Endothelial cell (in vitro differentiated cells): ENCODE data around the gene TLR9. TPM values are rescaled to one million over a fixed set of nuclear protein-coding genes. Genes with fewer than 3 reads are reported as not detected.
A peak's percentile ranks its signal among the peaks of the same experiment; 100 is the strongest.
"Not testable (repeated sequence)": the region's sequence is repeated elsewhere in the genome, so short reads cannot be mapped to it uniquely, and the experiment has no call there.

Experiments used
- DNase-seq: peaks from one replicate; pipeline ENCODE4 v3.0.0; 2021; ENCODE audit warnings: low spot score
- H3K27ac Mint-ChIP-seq: one replicate; pipeline ENCODE4 v1.8.0; 2021; ENCODE audit warnings: mixed read lengths, inconsistent platforms; ENCODE audit not compliant: unreplicated experiment
- H3K27me3 Mint-ChIP-seq: one replicate; pipeline ENCODE4 v1.8.0; 2021; ENCODE audit warnings: mild to moderate bottlenecking, moderate library complexity, mixed read lengths, inconsistent platforms; ENCODE audit not compliant: unreplicated experiment
- H3K36me3 Mint-ChIP-seq: one replicate; pipeline ENCODE4 v1.8.0; 2021; ENCODE audit warnings: mild to moderate bottlenecking, low read depth, mixed read lengths, inconsistent platforms; ENCODE audit not compliant: unreplicated experiment
- H3K4me1 Mint-ChIP-seq: one replicate; pipeline ENCODE4 v1.8.0; 2021; ENCODE audit warnings: mild to moderate bottlenecking, mixed read lengths, inconsistent platforms; ENCODE audit not compliant: unreplicated experiment
- H3K4me3 Mint-ChIP-seq: one replicate; pipeline ENCODE4 v1.8.0; 2021; ENCODE audit warnings: mild to moderate bottlenecking, mixed read lengths, inconsistent platforms; ENCODE audit not compliant: unreplicated experiment
- H3K9me3 Mint-ChIP-seq: one replicate; pipeline ENCODE4 v1.8.0; 2021; ENCODE audit warnings: mixed read lengths, inconsistent platforms; ENCODE audit not compliant: unreplicated experiment
- CTCF ChIP-seq: fragments of 200-600 bp; sonication (generic); IDR thresholded peaks from one replicate; pipeline ENCODE4 v1.5.0; 2021; ENCODE audit warnings: antibody characterized with exemption; ENCODE audit not compliant: unreplicated experiment
- long read RNA-seq: library from polyadenylated mRNA; unstranded; transcript quantifications from one replicate; pipeline ENCODE4 v2.0.0, GENCODE V29; 2020; ENCODE audit not compliant: unreplicated experiment
- total RNA-seq: library from RNA; stranded (reverse); fragmentation: NEBNext Ultra II Directional; extraction: Animal tissue kit (Norgen Biotek cat#: 25700); gene quantifications from one replicate; pipeline ENCODE4 v1.2.1, GENCODE V29; 2021; ENCODE audit not compliant: unreplicated experiment

The TLR9 gene
- total RNA-seq = not detected
- long read RNA-seq = 0 reads

GRCh38 chr3:52225452-52226228, at the start of gene TLR9:
Gene TLR9, minus strand, starts transcription at chr3:52225645. Its CDS starts 116 bp downstream, at chr3:52225529.
- Mint-ChIP-seq H3K9me3 (no peaks in the 10 kb centered on the region), H3K4me3 (no peak within 1 kb of the TSS), H3K27ac (peak within 1 kb of the TSS; percentile 37), H3K36me3 (peaks cover 18% of the 10 kb centered on the region), H3K27me3 (peaks cover 30% of the 10 kb centered on the region), H3K4me1 (no peaks in the 10 kb centered on the region)
- no peak for DNase-seq
- no peak for TF ChIP-seq CTCF

GRCh38 chr3:52274781-52275180, 49.3 kb upstream of the TLR9 start:
- Mint-ChIP-seq H3K36me3 (peaks cover 18% of the 10 kb centered on the region), H3K27me3 (peaks cover 10% of the 10 kb centered on the region), H3K4me1 (peaks cover 38% of the 10 kb centered on the region), H3K27ac (peak overlapping the region; percentile 72)
- H3K9me3 Mint-ChIP-seq, H3K4me3 Mint-ChIP-seq, DNase-seq: not testable (repeated sequence)

- no peaks in the 10 kb centered on the region for H3K9me3 Mint-ChIP-seq
- no peak for DNase-seq
- H3K27ac Mint-ChIP-seq = no peak overlapping the region
- peaks cover 25% of the 10 kb centered on the region for H3K36me3 Mint-ChIP-seq
- no peak for TF ChIP-seq CTCF
- H3K4me3 Mint-ChIP-seq = no peak overlapping the region
- peaks cover 6% of the 10 kb centered on the region for H3K27me3 Mint-ChIP-seq
- peaks cover 42% of the 10 kb centered on the region for H3K4me1 Mint-ChIP-seq
Measured at GRCh38 chr3:52272831-52273230, 47.4 kb upstream of the TLR9 start.

- H3K36me3 Mint-ChIP-seq = peaks cover 25% of the 10 kb centered on the region
- not testable (repeated sequence) for DNase-seq, H3K9me3 Mint-ChIP-seq, H3K27me3 Mint-ChIP-seq, H3K27ac Mint-ChIP-seq, H3K4me3 Mint-ChIP-seq
- peaks cover 42% of the 10 kb centered on the region for H3K4me1 Mint-ChIP-seq
Measured at GRCh38 chr3:52272172-52272571, 46.7 kb upstream of the TLR9 start.

GRCh38 chr3:52270252-52270754, 44.9 kb upstream of the TLR9 start:
- Mint-ChIP-seq H3K36me3 (peaks cover 29% of the 10 kb centered on the region), H3K27ac (peak overlapping the region; percentile 40)

More at GRCh38 chr3:52270252-52270754, 44.9 kb upstream of the TLR9 start:
- no peak for DNase-seq
- H3K9me3 Mint-ChIP-seq = no peaks in the 10 kb centered on the region
- peaks cover 30% of the 10 kb centered on the region for H3K4me1 Mint-ChIP-seq
- no peak for TF ChIP-seq CTCF
- H3K27me3 Mint-ChIP-seq = no peaks in the 10 kb centered on the region
- H3K4me3 Mint-ChIP-seq = no peak overlapping the region
